T-helper 17 cell (primary cell): ENCODE results near the gene AZU1. TPM values are rescaled to one million over a fixed set of nuclear protein-coding genes. Genes with fewer than 3 reads are reported as not detected.
"Not testable (repeated sequence)": the region's sequence is repeated elsewhere in the genome, so short reads cannot be mapped to it uniquely, and the experiment has no call there.

Source experiments
- ATAC-seq: fragments of 150-1000 bp; cut with Tn5 transposase; 2 replicates; pipeline ENCODE4 v1.10.0; 2021; ENCODE audit warnings: mild to moderate bottlenecking, moderate library complexity
- DNase-seq, 3 donors: peaks; one replicate each; pipeline versions ENCODE4 v3.0.0 to v3.0.0-alpha.2; 2020 to 2021
- H3K9me3 ChIP-seq: one replicate; pipeline ENCODE4 v1.7.0; 2013; ENCODE audit warnings: low read length, mild to moderate bottlenecking; ENCODE audit not compliant: control insufficient read depth, poor library complexity, severe bottlenecking
- H3K27ac Mint-ChIP-seq: one replicate; pipeline ENCODE4 v1.8.0; 2022; ENCODE audit warnings: mild to moderate bottlenecking, moderate library complexity, mixed read lengths
- H3K27me3 Mint-ChIP-seq: one replicate; pipeline ENCODE4 v1.8.0; 2022; ENCODE audit warnings: mixed read lengths
- H3K36me3 Mint-ChIP-seq: one replicate; pipeline ENCODE4 v1.8.0; 2022; ENCODE audit warnings: low read depth, mixed read lengths
- H3K4me1 Mint-ChIP-seq: one replicate; pipeline ENCODE4 v1.8.0; 2022; ENCODE audit warnings: mild to moderate bottlenecking, mixed read lengths
- H3K4me3 Mint-ChIP-seq: one replicate; pipeline ENCODE4 v1.8.0; 2022; ENCODE audit warnings: mild to moderate bottlenecking, moderate library complexity, mixed read lengths
- total RNA-seq, 4 donors: library from RNA in 2 of 4; stranded (reverse) in 2 of 4; gene quantifications; one replicate each; pipeline ENCODE4 v1.2.3 and lab custom pipeline; 2022 to 2026

AZU1 gene
- total RNA-seq, 2 donors from 2014 or later = 0.90 to 1.2 TPM

DNA sequence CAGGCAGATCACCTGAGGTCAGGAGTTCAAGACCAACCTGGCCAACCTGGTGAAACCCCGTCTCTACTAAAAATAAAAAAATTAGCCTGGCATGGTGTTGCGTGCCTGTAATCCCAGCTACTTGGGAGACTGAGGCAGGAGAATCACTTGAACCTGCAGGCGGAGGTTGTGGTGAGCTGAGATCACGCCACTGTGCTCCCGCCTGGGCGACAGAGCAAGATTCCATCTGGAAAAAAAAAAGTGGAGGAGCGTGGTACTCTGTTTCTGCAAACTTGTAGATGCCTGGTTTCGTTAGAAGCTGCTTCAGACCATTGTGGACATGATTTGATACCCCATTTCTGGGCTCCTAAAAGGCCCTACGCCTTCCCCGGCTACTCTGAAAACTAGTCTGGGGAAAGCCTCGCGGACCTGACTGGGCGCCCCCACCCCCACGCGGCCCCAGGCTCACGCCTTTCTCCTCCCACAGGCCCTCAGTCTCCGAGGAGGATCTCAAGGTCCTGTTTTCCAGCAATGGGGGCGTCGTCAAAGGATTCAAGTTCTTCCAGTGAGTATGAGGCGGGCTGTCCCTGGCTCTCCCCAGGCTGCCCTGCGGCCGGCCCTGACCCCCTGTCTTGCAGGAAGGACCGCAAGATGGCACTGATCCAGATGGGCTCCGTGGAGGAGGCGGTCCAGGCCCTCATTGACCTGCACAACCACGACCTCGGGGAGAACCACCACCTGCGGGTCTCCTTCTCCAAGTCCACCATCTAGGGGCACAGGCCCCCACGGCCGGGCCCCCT, 17.4 kb upstream of the AZU1 start:
- Mint-ChIP-seq H3K36me3 (peaks cover 5% of the 10 kb centered on the region), H3K4me1 (peaks cover 6% of the 10 kb centered on the region), H3K27me3 (no peaks in the 10 kb centered on the region), H3K4me3 (no peak overlapping the region), H3K27ac (peak overlapping the region; percentile 32)
- DNase-seq = no peak
- ATAC-seq = no peak
- H3K9me3 ChIP-seq = no peaks in the 10 kb centered on the region

DNA sequence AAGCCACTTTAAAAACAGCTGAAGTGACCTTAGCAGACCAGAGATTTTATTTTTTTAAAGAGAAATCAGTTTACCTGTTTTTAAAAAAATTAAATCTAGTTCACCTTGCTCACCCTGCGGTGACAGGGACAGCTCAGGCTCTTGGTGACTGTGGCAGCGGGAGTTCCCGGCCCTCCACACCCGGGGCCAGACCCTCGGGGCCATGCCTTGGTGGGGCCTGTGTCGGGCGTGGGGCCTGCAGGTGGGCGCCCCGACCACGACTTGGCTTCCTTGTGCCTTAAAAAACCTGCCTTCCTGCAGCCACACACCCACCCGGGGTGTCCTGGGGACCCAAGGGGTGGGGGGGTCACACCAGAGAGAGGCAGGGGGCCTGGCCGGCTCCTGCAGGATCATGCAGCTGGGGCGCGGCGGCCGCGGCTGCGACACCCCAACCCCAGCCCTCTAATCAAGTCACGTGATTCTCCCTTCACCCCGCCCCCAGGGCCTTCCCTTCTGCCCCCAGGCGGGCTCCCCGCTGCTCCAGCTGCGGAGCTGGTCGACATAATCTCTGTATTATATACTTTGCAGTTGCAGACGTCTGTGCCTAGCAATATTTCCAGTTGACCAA, 16.7 kb upstream of the AZU1 start:
- Mint-ChIP-seq H3K4me1 (peaks cover 6% of the 10 kb centered on the region), H3K4me3 (no peak overlapping the region), H3K27ac (peak overlapping the region; percentile 59), H3K36me3 (peaks cover 5% of the 10 kb centered on the region), H3K27me3 (no peaks in the 10 kb centered on the region)
- no peak for ATAC-seq
- no peak for DNase-seq
- no peaks in the 10 kb centered on the region for H3K9me3 ChIP-seq

DNA sequence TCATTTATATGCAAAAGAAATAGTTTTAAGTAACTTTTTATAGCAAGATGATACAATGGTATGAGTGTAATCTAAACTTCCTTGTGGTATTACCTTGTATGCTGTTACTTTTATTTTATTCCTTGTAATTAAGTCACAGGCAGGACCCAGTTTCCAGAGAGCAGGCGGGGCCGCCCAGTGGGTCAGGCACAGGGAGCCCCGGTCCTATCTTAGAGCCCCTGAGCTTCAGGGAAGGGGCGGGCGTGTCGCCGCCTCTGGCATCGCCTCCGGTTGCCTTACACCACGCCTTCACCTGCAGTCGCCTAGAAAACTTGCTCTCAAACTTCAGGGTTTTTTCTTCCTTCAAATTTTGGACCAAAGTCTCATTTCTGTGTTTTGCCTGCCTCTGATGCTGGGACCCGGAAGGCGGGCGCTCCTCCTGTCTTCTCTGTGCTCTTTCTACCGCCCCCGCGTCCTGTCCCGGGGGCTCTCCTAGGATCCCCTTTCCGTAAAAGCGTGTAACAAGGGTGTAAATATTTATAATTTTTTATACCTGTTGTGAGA, 16.1 kb upstream of the AZU1 start:
- peaks cover 5% of the 10 kb centered on the region for H3K36me3 Mint-ChIP-seq

DNA sequence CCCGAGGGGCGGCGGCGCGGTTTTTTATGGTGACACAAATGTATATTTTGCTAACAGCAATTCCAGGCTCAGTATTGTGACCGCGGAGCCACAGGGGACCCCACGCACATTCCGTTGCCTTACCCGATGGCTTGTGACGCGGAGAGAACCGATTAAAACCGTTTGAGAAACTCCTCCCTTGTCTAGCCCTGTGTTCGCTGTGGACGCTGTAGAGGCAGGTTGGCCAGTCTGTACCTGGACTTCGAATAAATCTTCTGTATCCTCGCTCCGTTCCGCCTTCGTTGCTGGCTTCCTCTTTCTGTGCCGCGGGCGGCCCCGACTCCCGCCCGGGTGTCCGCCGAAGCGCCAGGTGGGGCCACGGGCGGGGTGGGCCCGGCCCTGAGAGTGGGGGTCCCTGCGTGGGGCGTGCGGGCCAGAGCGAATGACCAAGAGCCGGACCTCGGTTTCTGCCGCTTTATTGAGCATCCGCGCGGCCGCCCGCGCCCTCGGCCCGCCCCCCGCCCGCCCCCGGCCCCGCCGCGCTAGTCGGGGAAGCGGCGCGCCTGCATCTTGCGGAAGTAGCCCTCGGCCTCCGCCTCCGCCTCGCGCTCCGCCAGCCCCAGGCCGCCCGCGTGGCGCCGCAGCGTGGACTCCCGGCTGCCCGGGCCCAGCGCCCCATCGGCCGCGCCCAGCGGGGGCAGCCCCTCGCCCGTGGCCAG, 15.4 kb upstream of the AZU1 start:
- peaks cover 6% of the 10 kb centered on the region for H3K4me1 Mint-ChIP-seq
- H3K9me3 ChIP-seq = no peaks in the 10 kb centered on the region
- DNase-seq = no peak
- peak overlapping the region; percentile 52 for H3K4me3 Mint-ChIP-seq
- H3K27ac Mint-ChIP-seq = peak overlapping the region; percentile 59
- no peaks in the 10 kb centered on the region for H3K27me3 Mint-ChIP-seq
- H3K36me3 Mint-ChIP-seq = peaks cover 5% of the 10 kb centered on the region
- ATAC-seq = no peak

More for the DNA sequence above, 16.1 kb upstream of the AZU1 start:
- DNase-seq = no peak
- Mint-ChIP-seq H3K27ac (peak overlapping the region; percentile 59), H3K27me3 (no peaks in the 10 kb centered on the region), H3K4me3 (peak overlapping the region; percentile 52), H3K4me1 (peaks cover 6% of the 10 kb centered on the region)
- no peak for ATAC-seq
- H3K9me3 ChIP-seq = no peaks in the 10 kb centered on the region

DNA sequence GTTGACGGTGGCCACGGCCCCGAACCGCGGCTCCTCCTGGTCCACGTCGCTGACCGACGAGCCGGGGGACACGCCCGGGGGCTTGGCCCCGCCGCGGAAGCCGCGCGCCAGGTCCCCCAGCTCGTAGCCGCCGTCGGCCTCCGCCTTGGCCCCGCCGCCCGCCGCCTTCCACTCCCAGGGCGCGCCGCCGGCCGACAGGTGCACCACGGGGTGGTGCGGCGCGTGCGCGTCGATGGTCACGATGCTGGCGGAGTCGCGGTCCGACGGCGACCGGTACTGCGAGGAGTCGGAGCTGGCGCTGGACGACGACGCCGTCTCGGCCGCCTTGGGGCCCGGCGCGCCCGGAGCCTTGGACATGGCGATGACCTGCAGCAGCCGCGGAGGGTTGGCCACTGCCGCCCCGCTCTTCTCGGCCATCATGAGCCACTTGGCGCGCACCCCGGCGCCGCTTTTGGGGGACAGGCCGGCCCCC, 14.9 kb upstream of the AZU1 start:
- ATAC-seq (no peak), DNase-seq (no peak)
- H3K4me3 Mint-ChIP-seq = no peak overlapping the region
- no peaks in the 10 kb centered on the region for H3K27me3 Mint-ChIP-seq
- peaks cover under 1% of the 10 kb centered on the region for H3K4me1 Mint-ChIP-seq
- no peaks in the 10 kb centered on the region for H3K9me3 ChIP-seq
- H3K36me3 Mint-ChIP-seq = peaks cover under 1% of the 10 kb centered on the region
- H3K27ac Mint-ChIP-seq = no peak overlapping the region

DNA sequence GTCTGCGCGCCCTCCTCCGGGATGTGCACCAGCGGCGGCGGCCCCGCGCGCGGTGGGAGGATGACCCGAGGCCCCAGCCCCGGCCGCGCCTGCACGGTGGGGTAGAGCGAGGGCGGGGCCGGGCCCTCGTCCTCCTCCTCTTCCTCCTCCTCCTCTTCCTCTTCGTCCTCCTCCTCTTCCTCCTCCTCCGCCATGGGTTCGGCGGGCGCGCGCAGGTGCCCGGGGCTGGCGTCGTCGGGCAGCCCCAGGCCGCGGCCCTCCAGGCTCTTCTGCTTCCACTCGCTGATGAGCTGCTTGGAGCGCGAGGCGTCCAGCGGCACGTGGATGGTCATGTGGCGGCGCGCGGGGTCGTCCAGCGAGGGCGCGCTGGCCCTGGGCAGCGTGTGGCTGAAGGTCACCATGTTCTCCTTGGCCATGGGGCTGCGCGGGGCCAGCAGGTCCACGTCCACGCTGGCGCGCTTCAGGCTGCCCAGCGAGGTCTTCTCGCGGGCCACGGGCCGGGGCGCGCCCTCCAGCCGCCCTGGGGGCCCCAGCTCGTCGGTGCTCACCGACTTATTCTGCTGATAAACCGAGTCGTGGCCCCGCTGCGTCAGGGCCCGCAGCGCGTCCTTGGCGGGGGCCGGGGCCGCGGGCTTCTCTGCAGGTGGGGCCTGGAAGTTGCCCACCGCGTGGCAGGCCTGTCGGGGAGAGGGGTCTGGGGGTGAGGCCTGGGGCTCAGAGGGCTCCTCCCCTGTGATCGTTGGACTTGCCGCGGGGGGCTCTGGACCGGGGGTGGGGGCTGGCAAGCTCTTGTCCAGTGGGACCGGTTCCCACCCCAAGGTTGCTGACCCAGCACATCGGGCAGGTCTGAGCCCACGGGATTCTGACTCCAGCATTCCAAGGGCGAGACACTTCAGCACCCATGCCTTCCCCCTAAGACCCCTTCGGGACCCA, 14.2 kb upstream of the AZU1 start:
- H3K4me3 Mint-ChIP-seq = peak overlapping the region; percentile 28

DNA sequence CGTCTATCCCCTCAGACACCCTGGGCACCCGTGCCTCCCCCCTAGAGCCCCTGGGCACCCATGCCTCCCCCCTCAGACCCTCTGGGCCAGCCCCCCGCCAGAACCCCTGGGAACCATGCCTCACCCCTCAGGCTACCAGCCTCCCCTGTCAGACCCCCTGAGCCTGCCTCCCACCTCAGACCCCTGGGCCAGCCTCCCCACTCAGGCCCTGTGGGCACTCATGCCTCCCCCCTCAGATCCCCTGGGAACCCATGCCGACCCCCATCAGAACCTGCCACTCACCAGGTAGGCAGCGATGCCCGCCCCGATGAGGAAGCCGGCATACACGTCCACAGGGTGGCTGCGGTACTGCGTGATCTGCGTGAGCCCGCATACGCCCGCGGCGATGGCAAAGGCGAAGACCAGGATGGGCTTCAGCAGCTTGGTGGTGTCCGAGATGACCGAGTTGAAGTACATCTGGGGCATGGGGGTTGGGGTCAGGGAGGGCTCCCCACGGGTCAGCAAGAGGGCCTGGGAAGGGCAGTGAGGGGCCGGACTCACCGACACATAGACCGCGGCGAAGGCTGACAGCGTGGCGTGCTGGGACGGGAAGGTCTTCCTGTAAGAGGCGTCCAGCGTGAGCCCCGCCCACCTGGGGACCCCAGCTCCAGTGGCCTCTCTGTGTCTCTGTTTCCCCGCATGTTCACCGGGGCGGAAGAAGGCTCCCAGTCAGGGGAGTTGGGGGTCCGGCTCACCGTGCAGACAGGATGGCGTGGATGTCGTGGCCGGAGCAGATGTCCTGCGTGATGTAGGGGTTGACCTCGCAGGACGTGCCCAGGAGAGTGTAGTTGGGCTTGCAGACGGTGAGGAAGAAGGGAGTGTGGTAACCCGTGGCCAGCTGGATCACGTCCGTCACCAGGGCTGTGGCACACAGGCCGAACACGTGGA, 13.2 kb upstream of the AZU1 start:
- H3K27me3 Mint-ChIP-seq = no peaks in the 10 kb centered on the region
- H3K4me3 Mint-ChIP-seq = peak overlapping the region; percentile 37
- DNase-seq (no peak), ATAC-seq (peak; percentile 4)
- no peaks in the 10 kb centered on the region for H3K4me1 Mint-ChIP-seq
- no peaks in the 10 kb centered on the region for H3K36me3 Mint-ChIP-seq
- H3K9me3 ChIP-seq = no peaks in the 10 kb centered on the region
- H3K27ac Mint-ChIP-seq = no peak overlapping the region

More for the DNA sequence above, 14.2 kb upstream of the AZU1 start:
- ATAC-seq (no peak), DNase-seq (no peak)
- no peaks in the 10 kb centered on the region for H3K9me3 ChIP-seq
- no peaks in the 10 kb centered on the region for H3K36me3 Mint-ChIP-seq
- no peaks in the 10 kb centered on the region for H3K27me3 Mint-ChIP-seq
- no peaks in the 10 kb centered on the region for H3K4me1 Mint-ChIP-seq
- H3K27ac Mint-ChIP-seq = peak overlapping the region; percentile 10

DNA sequence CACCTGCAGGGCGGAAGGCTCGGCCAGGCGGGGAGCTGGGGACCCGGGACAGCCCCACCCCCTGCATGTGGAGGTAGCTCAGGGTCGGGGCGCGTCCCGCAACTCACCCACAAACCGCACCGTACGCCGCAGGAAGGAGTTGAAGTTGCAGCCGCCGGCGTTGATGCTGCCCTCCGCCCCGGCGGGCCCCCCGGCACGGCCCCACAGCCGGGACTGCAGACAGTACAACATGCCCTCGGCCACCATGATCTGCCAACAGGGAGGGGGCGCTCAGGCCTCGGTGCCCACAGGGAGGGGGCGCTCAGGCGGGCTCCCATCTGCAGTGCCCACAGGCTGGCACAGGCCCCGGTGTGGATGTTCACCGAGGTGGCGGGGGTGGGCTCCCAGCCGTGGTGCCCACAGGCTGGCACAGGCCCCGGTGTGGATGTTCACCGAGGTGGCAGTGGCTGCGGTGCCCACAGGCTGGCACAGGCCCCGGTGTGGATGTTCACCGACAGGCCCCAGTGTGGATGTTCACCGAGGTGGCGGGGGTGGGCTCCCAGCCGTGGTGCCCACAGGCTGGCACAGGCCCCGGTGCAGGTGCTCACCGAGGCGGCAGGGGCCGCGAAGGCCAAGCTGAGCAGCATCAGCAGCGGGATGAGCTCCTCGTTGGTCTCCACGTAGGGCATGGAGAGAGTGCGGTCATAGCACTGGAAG, 12.4 kb upstream of the AZU1 start:
- Mint-ChIP-seq H3K4me1 (no peaks in the 10 kb centered on the region), H3K27ac (no peak overlapping the region), H3K27me3 (no peaks in the 10 kb centered on the region), H3K4me3 (no peak overlapping the region), H3K36me3 (no peaks in the 10 kb centered on the region)
- ATAC-seq (peak; percentile 13), DNase-seq (no peak)
- no peaks in the 10 kb centered on the region for H3K9me3 ChIP-seq

DNA sequence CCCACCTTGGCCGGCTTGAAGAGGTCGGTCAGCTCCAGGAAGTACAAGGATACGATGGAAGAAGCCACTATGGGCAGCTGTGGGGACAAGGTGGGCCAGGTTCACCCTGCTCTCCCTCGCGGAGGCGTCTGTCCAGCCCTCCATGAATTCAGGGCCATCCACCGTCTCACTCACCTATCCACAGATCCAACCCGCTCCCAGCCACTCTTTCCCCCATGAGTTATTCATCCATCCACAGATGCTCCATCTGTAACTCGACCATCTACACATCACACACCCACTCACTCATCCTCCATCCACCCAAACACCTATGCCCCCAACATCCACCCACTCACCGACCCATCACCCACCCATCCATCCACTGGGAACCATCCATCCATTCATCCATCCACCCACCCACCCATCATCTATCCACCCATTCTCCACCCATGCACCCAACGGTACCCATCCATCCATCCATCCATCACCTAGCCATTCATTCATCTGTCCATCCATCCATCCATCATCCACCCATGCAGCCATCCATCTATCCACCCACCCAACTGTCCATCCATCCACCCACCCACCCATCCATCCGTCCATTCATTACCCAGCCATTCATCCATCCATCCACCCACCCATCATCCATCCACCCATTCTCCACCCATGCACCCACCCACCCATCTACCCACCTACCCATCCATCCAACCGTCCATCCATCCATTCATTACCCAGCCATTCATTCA, 11.7 kb upstream of the AZU1 start:
- DNase-seq = no peak
- Mint-ChIP-seq H3K36me3 (no peaks in the 10 kb centered on the region), H3K4me1 (no peaks in the 10 kb centered on the region), H3K27ac (no peak overlapping the region), H3K27me3 (no peaks in the 10 kb centered on the region), H3K4me3 (peak overlapping the region; percentile 0)
- peak; percentile 9 for ATAC-seq
- no peaks in the 10 kb centered on the region for H3K9me3 ChIP-seq

DNA sequence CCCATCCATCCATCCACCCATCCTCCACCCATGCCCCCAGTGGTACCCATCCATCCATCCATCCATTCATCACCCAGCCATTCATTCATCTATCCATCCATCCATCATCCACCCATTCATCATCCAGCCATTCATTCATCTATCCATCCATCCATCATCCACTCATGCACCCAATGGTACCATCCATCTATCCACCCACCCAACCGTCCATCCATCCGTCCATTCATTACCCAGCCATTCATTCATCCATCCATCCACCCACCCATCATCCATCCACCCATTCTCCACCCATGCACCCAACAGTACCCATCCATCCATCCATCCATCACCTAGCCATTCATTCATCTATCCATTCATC, 11.2 kb upstream of the AZU1 start:
- no peaks in the 10 kb centered on the region for H3K27me3 Mint-ChIP-seq
- peak overlapping the region; percentile 1 for H3K4me3 Mint-ChIP-seq
- H3K4me1 Mint-ChIP-seq = no peaks in the 10 kb centered on the region
- no peak for ATAC-seq
- H3K36me3 Mint-ChIP-seq = no peaks in the 10 kb centered on the region
- no peaks in the 10 kb centered on the region for H3K9me3 ChIP-seq
- no peak for DNase-seq
- no peak overlapping the region for H3K27ac Mint-ChIP-seq

DNA sequence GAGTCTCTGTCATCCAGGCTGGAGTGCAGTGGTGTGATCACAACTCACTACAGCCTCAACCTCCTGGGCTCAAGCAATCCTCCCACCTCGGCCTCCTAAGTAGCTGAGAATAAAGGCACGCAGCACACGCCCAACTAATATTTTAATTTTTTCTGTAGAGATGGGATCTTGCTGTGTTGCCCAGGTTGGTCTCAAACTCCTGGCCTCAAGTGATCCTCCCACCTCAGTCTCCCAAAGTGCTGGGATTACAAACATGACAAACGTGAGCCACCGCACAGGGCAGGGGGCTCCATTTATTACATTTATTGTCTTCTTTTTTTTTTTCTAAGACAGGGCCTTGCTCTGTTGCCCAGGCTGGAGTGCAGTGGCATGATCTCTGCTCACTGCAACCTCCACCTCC, 7.4 kb upstream of the AZU1 start:
- H3K36me3 Mint-ChIP-seq, H3K4me1 Mint-ChIP-seq, ATAC-seq, H3K27ac Mint-ChIP-seq, DNase-seq, H3K9me3 ChIP-seq, H3K4me3 Mint-ChIP-seq: not testable (repeated sequence)
- H3K27me3 Mint-ChIP-seq = peaks cover 12% of the 10 kb centered on the region
